ENCODE data around the gene RPP25L. TPM values are rescaled to one million over a fixed set of nuclear protein-coding genes. Genes with fewer than 3 reads are reported as not detected.

Gene RPP25L
- total RNA-seq, 1 donor from 2014 or later: 31.4 TPM

- Histone ChIP-seq H3K27ac (no peak within 1 kb of the TSS), H3K36me3 (no peaks in the 10 kb centered on the region), H3K4me1 (peaks cover 11% of the 10 kb centered on the region), H3K27me3 (peaks cover 18% of the 10 kb centered on the region), H3K9me3 (no peaks in the 10 kb centered on the region), H3K4me3 (peak within 1 kb of the TSS; percentile 27 to 33)
- intact Hi-C loops (cut with DNase I): no loop called here
- no peak for DNase-seq (ENCODE audit: extremely low spot score in 2 of 2)
- TF ChIP-seq, protein P1, sequence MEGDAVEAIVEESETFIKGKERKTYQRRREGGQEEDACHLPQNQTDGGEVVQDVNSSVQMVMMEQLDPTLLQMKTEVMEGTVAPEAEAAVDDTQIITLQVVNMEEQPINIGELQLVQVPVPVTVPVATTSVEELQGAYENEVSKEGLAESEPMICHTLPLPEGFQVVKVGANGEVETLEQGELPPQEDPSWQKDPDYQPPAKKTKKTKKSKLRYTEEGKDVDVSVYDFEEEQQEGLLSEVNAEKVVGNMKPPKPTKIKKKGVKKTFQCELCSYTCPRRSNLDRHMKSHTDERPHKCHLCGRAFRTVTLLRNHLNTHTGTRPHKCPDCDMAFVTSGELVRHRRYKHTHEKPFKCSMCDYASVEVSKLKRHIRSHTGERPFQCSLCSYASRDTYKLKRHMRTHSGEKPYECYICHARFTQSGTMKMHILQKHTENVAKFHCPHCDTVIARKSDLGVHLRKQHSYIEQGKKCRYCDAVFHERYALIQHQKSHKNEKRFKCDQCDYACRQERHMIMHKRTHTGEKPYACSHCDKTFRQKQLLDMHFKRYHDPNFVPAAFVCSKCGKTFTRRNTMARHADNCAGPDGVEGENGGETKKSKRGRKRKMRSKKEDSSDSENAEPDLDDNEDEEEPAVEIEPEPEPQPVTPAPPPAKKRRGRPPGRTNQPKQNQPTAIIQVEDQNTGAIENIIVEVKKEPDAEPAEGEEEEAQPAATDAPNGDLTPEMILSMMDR (IDR thresholded peaks at IDR 0.05): no peak
- TF ChIP-seq POLR2A (IDR thresholded peaks at IDR 0.05) (no peak), POLR2AphosphoS5 (IDR thresholded peaks at IDR 0.05; ENCODE audit: insufficient read depth in 1 of 2, low read depth in 1 of 2) (no peak)
Observed at GRCh38 chr9:34628656-34629490, 17.0 kb upstream of the RPP25L start, which contains the start of gene ARID3C. Gene ARID3C, minus strand, starts transcription at chr9:34629066. Its CDS starts 1,052 bp downstream, at chr9:34628014.

DNA sequence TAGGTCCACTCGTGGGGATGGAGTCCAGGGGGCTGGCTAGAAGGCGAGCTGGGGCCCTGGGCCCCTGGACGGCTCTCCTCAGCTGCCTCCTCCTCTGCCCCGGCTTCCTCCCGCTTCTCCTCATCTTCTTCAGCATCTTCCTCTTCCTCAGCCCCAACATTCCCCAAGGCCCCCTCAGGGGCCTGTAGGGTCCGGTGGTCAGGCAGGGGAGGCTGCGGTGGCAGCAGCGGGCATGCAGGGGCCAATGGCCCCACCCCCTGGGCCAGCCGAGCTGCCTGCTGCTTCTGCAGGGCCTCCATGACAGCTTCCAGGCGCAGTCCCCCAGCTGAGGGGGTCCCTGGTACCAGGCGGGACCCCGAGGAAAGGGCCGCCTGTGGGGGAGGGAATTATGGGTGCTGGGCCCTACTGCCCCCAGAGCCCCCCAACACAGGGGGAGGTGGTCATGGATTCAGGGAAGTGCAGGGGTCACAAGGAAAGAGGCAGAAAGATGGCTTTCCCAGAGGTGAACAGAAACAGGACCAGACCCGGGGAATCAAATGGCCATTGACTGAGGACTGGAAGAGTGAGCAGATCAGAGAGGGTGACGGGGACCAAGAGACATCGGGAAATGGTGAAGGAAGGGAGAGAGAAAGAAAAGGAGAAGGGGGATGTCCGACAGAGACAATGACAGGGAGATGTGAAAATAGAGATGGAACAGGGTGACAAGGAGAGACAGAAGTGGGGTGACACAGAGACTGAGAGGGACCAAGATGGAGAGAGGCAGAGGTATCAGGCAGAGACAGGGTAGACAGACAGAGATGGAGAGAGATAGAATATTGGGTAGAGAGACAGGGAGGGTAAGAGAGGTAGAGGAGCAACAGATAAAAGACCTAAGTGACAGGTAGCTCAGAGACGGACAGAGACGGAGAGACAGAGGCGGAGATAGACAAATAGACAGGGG, 16.1 kb upstream of the RPP25L start:
- H3K27me3 ChIP-seq: peaks cover 20% of the 10 kb centered on the region
- no peak overlapping the region for H3K27ac ChIP-seq
- peak overlapping the region in 1 of 2 donors; percentile 33 for H3K4me3 ChIP-seq
- H3K4me1 ChIP-seq: peaks cover 13% of the 10 kb centered on the region
- no peaks in the 10 kb centered on the region for H3K36me3 ChIP-seq
- intact Hi-C loops (cut with DNase I): no loop called here
- TF ChIP-seq POLR2AphosphoS5 (IDR thresholded peaks at IDR 0.05; ENCODE audit: insufficient read depth in 1 of 2, low read depth in 1 of 2): no peak
- no peak for TF ChIP-seq POLR2A (IDR thresholded peaks at IDR 0.05)
- TF ChIP-seq, protein P1 (IDR thresholded peaks at IDR 0.05): no peak
- no peaks in the 10 kb centered on the region for H3K9me3 ChIP-seq
- DNase-seq (ENCODE audit: extremely low spot score in 2 of 2): no peak

DNA sequence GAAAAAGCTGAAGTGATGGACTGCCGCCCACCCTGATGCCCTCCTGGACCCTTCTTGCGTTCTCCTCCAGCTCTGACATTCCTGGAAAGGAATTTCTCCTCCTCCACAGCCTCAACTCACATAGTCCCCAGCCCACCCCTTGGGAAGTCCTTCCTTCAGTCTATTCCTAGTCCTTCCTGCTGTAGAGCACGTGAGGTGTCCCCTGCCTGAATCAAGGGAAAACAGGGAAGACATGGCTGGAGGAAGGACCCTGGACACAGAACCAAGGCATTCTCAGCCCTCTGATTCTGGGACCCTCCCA, 13.2 kb upstream of the RPP25L start:
- TF ChIP-seq POLR2A (IDR thresholded peaks at IDR 0.05) (no peak), POLR2AphosphoS5 (IDR thresholded peaks at IDR 0.05; ENCODE audit: insufficient read depth in 1 of 2, low read depth in 1 of 2) (no peak)
- TF ChIP-seq, protein P1 (IDR thresholded peaks at IDR 0.05): no peak

GRCh38 chr9:34624475-34625185, 12.7 kb upstream of the RPP25L start:
- DNase-seq (ENCODE audit: extremely low spot score in 2 of 2): no peak
- H3K4me1 ChIP-seq: peaks cover 23% of the 10 kb centered on the region
- TF ChIP-seq POLR2AphosphoS5 (IDR thresholded peaks at IDR 0.05; ENCODE audit: insufficient read depth in 1 of 2, low read depth in 1 of 2): no peak
- TF ChIP-seq, protein P1 (IDR thresholded peaks at IDR 0.05): no peak
- TF ChIP-seq POLR2A (IDR thresholded peaks at IDR 0.05): no peak
- H3K27ac ChIP-seq: no peak overlapping the region
- H3K36me3 ChIP-seq: no peaks in the 10 kb centered on the region
- intact Hi-C loops (cut with DNase I): no loop called here
- no peak overlapping the region for H3K4me3 ChIP-seq
- H3K27me3 ChIP-seq: peaks cover 20% of the 10 kb centered on the region
- H3K9me3 ChIP-seq: no peaks in the 10 kb centered on the region

More for the DNA sequence above, 13.2 kb upstream of the RPP25L start:
- Histone ChIP-seq H3K4me1 (peaks cover 19% of the 10 kb centered on the region), H3K4me3 (no peak overlapping the region), H3K27me3 (peaks cover 20% of the 10 kb centered on the region), H3K27ac (no peak overlapping the region), H3K9me3 (no peaks in the 10 kb centered on the region), H3K36me3 (no peaks in the 10 kb centered on the region)
- DNase-seq (ENCODE audit: extremely low spot score in 2 of 2): no peak
- intact Hi-C loops (cut with DNase I): no loop called here
